ENCODE measurements around the gene ENO4. TPM values are rescaled to one million over a fixed set of nuclear protein-coding genes. Genes with fewer than 3 reads are reported as not detected.

The ENO4 gene
- total RNA-seq, 2 experiments from 2014 or later = not detected

Other genes with a start within 250 kb of the ENO4 start
- not detected for gene PNLIPRP2, start 228.5 kb upstream of the ENO4 start, total RNA-seq
- under 1 TPM; 0.40 to 0.41 TPM for gene HSPA12A, start 106.9 kb upstream of the ENO4 start, total RNA-seq
- gene SHTN1, start 155.7 kb downstream of the ENO4 start, total RNA-seq = under 1 TPM; 0.29 to 0.53 TPM

All from activated CD4-positive, alpha-beta memory T cell treated with anti-CD3 and anti-CD28 coated beads for 36 hours (primary cell).